GM19452 (cell line): ENCODE results near the gene CD86.
"Not testable (repeated sequence)": the region's sequence is repeated elsewhere in the genome, so short reads cannot be mapped to it uniquely, and the experiment has no call there.

Source experiments
- ATAC-seq: cut with Tn5 transposase; IDR thresholded peaks from one replicate; pipeline ENCODE4 v1.9.1; 2021; ENCODE audit not compliant: unreplicated experiment

CD86 gene

GRCh38 chr3:122148941-122149627, 93.9 kb downstream of the CD86 start:
- ATAC-seq, result no peak

DNA sequence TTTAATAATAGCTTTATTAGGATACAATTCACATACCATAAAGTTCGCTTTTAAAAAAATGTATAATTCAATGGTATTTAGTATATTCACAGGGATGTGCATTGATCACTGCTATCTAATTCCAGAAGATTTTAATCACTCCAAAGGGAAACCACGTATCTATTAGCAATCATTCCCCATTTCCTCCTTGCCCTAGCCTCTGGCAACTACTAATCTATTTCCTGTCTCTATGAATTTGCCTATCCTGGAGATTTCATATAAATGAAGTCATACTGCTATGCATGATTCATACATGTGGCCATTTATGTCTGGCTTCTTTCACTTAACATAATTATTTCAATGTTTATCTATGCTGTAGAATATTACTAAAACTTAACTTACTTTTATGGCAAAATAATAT, 96.3 kb downstream of the CD86 start:
- no peak for ATAC-seq

GRCh38 chr3:122164983-122165382, 109.8 kb downstream of the CD86 start:
- not testable (repeated sequence) for ATAC-seq

DNA sequence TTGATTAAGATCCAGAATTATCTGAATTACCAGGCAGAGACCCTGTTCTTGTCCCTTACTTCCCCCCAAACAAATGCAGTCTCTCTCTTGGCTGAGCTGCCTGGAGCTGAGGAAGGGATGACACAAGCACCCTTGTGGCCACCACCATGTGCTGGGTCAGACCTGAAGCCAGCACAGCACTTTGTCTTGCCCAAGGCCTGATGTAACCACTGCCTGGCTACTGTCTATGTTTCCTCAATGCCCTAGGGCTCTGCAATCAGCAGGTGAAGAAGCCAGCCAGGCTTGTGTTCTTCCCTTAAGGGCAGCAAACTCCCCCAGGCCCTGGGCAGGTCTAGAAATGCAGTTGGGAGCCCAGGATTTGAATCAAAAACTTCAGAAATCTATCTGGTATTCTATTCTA, 112.5 kb downstream of the CD86 start:
- ATAC-seq, result no peak

DNA sequence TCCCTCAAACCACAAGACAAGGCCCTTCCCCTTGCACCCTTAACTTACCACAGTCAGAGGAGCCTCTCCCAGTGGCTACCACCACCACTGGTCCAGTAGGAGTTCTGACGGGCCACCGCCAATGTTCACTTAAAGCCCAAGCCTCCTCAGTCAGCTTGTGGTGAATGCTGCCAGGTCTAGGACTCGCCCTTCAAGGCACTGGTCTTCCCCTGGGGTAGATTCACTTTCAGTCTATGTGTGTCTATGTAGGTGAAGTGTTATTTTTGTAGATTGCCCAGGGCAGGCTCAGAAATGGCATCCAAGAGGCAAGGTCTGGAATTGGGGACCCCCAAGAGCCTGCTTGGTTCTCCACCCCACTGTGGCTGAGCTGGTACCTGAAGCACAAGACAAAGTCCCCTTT, 112.9 kb downstream of the CD86 start:
- ATAC-seq, result no peak

DNA sequence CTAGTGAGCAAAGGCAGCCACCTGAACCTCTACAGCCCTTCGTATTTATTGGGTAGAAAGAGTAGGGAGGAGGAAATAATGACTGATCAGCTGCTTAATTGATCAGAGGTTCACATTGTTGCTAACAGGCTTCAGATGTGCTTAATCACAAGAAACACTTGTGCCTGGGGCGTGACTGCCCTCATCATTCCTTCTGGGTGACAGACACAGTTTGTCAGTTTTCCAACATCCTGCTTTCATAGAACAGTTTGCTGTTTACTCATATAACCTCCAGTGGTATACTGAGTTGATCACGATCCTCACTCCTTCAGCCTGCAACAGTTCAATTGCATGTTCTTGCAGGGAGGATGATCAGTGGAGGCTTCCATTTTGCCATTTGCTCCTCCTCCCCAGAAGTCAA, 114.7 kb downstream of the CD86 start:
- ATAC-seq, result no peak
